HG03378 (cell line): ENCODE results near the gene RGCC.
A peak's percentile ranks its signal among the peaks of the same experiment; 100 is the strongest.
"Not testable (repeated sequence)": the region's sequence is repeated elsewhere in the genome, so short reads cannot be mapped to it uniquely, and the experiment has no call there.

Experiments
- ATAC-seq: cut with Tn5 transposase; IDR thresholded peaks from one replicate; pipeline ENCODE4 v1.9.1; 2021; ENCODE audit warnings: mild to moderate bottlenecking, moderate library complexity; ENCODE audit not compliant: unreplicated experiment

The RGCC gene

GRCh38 chr13:41456768-41457588, at the start of gene RGCC:
TSS of gene RGCC (plus strand) at chr13:41457550. CDS start at chr13:41457708, 158 bp downstream.
- peak; percentile 42 for ATAC-seq

- no peak for ATAC-seq
These were observed 49.2 kb upstream of the RGCC start for GRCh38 chr13:41408121-41408520.

GRCh38 chr13:41408746-41409145, 48.6 kb upstream of the RGCC start:
- no peak for ATAC-seq

GRCh38 chr13:41409611-41410010, 47.7 kb upstream of the RGCC start:
- no peak for ATAC-seq

DNA sequence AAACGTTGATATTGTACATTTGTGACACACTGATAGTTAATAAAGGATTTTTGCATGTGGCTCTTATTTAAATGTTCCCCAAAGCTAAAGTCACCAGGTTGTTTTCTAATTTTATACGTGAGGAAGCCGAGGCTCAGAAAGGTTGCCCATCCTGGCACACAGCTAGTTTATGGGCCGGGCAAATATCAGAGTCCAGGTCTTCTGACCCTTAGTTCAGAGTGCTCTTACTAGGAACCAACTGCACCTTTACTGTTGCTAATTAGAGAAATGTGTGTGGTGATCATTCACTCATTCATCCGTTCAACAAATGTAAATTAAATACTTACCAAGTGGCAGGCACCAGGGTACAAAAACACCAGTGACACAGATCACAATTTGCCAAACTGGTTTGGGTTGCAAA, 46.3 kb upstream of the RGCC start:
- no peak for ATAC-seq

DNA sequence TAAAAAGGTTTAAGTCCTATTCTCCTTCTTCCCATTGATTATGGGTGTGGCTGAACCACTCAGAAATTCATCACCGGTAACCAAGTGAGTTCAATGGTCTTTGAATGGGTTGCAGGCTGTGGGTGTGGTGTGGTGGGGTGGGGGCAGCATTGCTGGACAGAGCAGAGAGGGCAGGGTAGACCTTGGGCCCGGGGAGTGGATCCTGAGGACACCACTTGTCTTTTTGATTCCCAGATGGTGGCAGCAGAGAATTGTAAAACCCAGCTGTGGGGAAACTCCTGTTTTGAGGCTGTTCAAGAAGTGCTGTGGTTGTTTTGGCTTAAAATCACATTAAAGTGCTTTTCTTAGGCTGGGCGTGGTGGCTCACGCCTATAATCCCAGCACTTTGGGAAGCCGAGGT, 45.8 kb upstream of the RGCC start:
- ATAC-seq, result no peak

GRCh38 chr13:41413872-41414271, 43.5 kb upstream of the RGCC start:
- ATAC-seq, result no peak

GRCh38 chr13:41416276-41416675, 41.1 kb upstream of the RGCC start:
- ATAC-seq, result no peak

DNA sequence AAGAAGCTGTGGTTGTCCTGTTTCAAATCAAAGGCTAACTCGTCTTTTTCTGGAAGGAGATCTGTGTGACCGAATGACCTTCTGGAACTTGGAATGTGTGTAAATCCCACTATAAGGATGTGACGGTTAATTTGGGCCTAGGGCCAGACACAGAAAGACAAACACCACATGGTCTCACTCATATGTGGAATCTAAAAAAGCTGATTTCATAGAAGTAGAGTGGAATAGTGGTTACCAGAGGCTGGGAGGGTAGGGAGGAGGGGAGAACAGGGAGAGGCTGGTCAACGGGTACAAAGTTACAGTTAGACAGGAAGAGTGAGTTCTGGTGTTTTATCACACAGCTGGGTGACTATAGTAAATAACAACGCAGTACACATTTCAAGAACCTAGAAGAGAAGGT, 39.3 kb upstream of the RGCC start:
- ATAC-seq, result no peak

- ATAC-seq, result no peak
These were observed 38.6 kb upstream of the RGCC start for GRCh38 chr13:41418731-41419130.

- no peak for ATAC-seq
These were observed 38.1 kb upstream of the RGCC start for GRCh38 chr13:41419206-41419605.

DNA sequence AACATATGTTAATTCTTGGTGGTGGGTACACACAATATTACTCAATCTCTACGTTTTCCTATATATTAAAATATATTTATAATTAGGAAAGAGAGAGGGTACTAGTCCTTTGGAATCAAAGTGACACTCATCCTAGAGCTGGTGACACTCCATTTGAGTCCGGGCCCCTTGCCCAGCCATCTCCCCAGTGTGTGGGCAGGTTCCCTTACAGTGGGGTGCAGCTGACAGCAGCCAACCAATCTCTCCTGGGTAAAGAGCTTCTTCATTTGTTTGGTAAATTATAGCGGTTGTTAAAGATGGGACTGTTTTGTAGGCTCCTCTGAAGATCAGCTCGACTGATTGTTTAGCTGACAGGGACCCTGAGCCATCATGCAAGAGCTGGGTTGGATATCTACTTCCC, 37.2 kb upstream of the RGCC start:
- no peak for ATAC-seq

DNA sequence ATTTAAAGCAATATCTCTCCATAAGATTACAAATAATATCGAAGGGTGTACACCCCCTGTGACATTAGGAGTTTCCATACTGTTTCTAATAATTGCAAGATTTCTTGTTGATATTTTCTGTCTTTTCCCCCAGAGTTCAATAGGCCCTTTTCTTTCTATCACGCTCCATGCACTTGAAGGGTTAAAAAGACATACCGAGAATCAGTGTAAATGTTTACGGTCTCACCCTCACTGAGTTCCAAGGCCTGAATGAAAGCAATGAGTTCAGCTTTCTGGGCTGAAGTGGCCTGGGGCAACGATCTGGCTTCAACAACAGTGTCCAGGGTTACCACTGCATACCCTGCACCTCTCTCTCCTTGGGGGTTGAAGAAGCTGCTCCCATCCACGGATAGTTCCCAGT, 36.0 kb upstream of the RGCC start:
- ATAC-seq, result not testable (repeated sequence)

DNA sequence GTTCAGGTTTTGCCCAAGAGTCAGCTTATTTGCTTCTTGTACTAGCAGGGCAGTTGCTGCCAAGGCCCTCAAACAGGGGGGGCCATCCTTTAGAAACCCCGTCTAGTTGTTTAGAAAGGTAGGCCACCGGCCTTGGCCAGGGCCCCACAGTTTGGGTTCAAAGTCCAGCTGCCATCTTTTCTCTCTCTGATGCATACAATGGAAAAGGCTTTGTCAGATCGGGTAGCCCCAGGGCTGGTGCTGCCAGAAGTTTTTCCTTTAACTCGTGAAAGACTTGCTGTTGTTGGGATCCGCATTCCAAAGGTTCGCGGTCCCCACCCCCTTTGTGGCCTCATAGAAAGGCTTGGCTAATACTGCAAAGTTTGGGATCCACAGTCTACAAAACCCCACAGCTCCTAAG, 35.4 kb upstream of the RGCC start:
- ATAC-seq, result not testable (repeated sequence)

GRCh38 chr13:41423259-41423658, 34.1 kb upstream of the RGCC start:
- not testable (repeated sequence) for ATAC-seq

- not testable (repeated sequence) for ATAC-seq
These were observed 32.7 kb upstream of the RGCC start for GRCh38 chr13:41424675-41425074.

DNA sequence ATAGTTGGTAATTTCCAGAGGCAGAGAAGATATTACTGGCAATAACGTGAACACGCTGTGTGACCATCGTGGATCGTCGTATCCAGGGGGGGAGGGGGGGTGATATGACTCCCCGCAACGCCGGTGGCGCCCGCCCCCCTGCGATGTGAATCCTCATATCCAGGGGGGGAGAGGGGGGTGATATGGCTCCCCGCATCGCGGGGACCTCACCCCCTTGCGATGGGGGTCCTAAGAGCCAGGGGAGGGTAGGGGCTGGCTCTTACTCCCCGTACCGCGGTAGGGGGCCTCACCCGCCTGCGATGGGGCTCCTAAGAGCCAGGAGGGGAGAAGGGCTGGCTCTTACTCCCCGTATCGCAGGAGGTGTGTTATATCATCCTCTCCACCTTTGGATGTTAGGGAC, 31.3 kb upstream of the RGCC start:
- no peak for ATAC-seq

GRCh38 chr13:41427666-41428065, 29.7 kb upstream of the RGCC start:
- ATAC-seq, result no peak

- ATAC-seq, result no peak
These were observed 29.2 kb upstream of the RGCC start for GRCh38 chr13:41428155-41428554.

DNA sequence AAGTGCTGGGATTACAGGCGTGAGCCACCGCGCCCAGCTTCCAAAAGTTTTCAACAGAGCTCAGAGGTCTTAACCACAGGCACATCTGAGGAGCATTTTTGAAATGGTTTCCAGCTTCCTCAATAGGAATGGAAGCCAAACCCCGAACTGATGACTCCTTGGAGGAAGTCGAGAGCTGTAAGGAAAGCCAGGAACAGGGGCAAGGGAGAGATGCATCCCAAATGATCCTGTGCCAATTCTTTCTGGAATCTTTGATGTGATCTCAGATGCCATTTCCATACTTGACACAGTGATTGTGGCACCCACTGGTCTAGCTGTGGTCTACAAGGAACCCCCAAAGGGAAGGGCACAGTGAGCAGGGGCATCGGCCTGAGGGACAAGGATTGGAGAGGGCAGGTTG, 23.3 kb upstream of the RGCC start:
- not testable (repeated sequence) for ATAC-seq

- ATAC-seq, result no peak
These were observed 22.4 kb upstream of the RGCC start for GRCh38 chr13:41434831-41435520.

DNA sequence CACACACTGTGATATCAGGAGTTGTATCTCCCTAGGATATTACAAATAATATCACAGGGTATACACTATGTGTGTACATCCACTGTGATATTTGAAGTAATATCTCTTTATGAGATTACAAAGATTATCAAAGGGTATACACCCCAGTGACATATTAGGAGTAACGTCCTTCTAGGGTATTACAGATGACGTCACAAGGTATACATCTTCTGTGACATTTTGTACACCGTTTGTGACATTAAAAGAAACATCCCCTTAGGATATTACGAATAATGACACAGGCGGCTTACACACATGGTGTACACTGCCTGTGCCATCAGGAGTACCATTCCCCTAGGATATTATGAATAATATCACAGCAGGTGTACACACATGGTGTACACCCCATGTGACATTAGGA, 13.4 kb upstream of the RGCC start:
- ATAC-seq, result no peak
